ENCODE results near the gene TNFAIP8.

The TNFAIP8 gene

GRCh38 chr5:119328753-119329602 is 26.8 kb upstream of the TNFAIP8 start:
- DNase-seq (ENCODE audit: extremely low read depth, low read depth): peak; percentile 37
- no peak for TF ChIP-seq CTCF (IDR thresholded peaks at IDR 0.05; ENCODE audit: low read depth, low read length)

GRCh38 chr5:119329666-119330065 is 26.2 kb upstream of the TNFAIP8 start:
- DNase-seq (ENCODE audit: extremely low read depth, low read depth): no peak
- TF ChIP-seq CTCF (IDR thresholded peaks at IDR 0.05; ENCODE audit: low read depth, low read length): no peak

GRCh38 chr5:119330367-119331183 is 25.2 kb upstream of the TNFAIP8 start:
- no peak for DNase-seq (ENCODE audit: extremely low read depth, low read depth)
- TF ChIP-seq CTCF (IDR thresholded peaks at IDR 0.05; ENCODE audit: low read depth, low read length): no peak

- no peak for TF ChIP-seq CTCF (IDR thresholded peaks at IDR 0.05; ENCODE audit: low read depth, low read length)
- DNase-seq (ENCODE audit: extremely low read depth, low read depth): no peak
These were observed 24.2 kb upstream of the TNFAIP8 start for GRCh38 chr5:119331566-119332095.

GRCh38 chr5:119332208-119332607 is 23.6 kb upstream of the TNFAIP8 start:
- no peak for TF ChIP-seq CTCF (IDR thresholded peaks at IDR 0.05; ENCODE audit: low read depth, low read length)

GRCh38 chr5:119332978-119333401 is 22.8 kb upstream of the TNFAIP8 start:
- no peak for DNase-seq (ENCODE audit: extremely low read depth, low read depth)
- no peak for TF ChIP-seq CTCF (IDR thresholded peaks at IDR 0.05; ENCODE audit: low read depth, low read length)

More at GRCh38 chr5:119332208-119332607, 23.6 kb upstream of the TNFAIP8 start:
- no peak for DNase-seq (ENCODE audit: extremely low read depth, low read depth)

Data from AG09319 (cell line).